Gastroesophageal sphincter (tissue), 3 donors: Measurements from ENCODE around the gene LIPA.

Source experiments
- POLR2A ChIP-seq, 2 donors: fragments of 450-650 bp; IDR thresholded peaks; one replicate each; pipeline ENCODE4 v1.6.1; 2017; ENCODE audit warnings: antibody characterized with exemption in 2 of 2, mild to moderate bottlenecking in 2 of 2, moderate library complexity in 1 of 2
- TF ChIP-seq, protein P1 (sequence below), 4 experiments: fragments of 200-600 bp in 2 of 4; fragments of 450-650 bp in 2 of 4; sonication (generic) in 1 of 4; IDR thresholded peaks; one replicate each; pipeline ENCODE4 v1.5.1; 2017 to 2019; ENCODE audit warnings: antibody characterized with exemption in 4 of 4, mild to moderate bottlenecking in 2 of 4, moderate library complexity in 2 of 4

DNA sequence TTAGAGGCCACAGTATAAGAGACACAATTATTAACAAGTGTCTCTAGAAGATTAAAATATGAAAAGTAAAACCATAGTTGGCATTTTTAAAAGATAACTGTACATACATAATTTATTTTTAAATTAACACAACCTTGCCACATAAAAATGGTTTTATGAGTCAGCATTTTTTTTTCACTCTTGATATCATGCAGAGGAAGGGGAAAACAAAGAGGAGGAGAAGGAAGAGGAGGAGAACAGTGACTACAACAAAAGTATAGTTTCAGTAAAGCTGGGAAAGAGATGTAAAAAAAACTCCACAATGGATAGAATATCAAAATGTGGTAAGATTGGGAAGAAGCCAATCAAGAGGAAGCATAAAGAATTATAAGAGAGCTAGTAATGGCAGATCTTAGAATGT, 78.5 kb downstream of the LIPA start:
- TF ChIP-seq, protein P1, sequence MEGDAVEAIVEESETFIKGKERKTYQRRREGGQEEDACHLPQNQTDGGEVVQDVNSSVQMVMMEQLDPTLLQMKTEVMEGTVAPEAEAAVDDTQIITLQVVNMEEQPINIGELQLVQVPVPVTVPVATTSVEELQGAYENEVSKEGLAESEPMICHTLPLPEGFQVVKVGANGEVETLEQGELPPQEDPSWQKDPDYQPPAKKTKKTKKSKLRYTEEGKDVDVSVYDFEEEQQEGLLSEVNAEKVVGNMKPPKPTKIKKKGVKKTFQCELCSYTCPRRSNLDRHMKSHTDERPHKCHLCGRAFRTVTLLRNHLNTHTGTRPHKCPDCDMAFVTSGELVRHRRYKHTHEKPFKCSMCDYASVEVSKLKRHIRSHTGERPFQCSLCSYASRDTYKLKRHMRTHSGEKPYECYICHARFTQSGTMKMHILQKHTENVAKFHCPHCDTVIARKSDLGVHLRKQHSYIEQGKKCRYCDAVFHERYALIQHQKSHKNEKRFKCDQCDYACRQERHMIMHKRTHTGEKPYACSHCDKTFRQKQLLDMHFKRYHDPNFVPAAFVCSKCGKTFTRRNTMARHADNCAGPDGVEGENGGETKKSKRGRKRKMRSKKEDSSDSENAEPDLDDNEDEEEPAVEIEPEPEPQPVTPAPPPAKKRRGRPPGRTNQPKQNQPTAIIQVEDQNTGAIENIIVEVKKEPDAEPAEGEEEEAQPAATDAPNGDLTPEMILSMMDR (IDR thresholded peaks at IDR 0.05) = no peak
- no peak for TF ChIP-seq POLR2A (IDR thresholded peaks at IDR 0.05)
